K562 (cell line): ENCODE data around the gene DGCR8. TPM values are rescaled to one million over a fixed set of nuclear protein-coding genes. Genes with fewer than 3 reads are reported as not detected.

Experiments
- CREB1 ChIP-seq, 2 experiments: sonication (generic) in 1 of 2; formaldehyde crosslinking in 1 of 2; IDR thresholded peaks; 2 replicates each; pipeline versions ENCODE4 v1.6.1 to v1.8.0; 2012 to 2022; ENCODE audit warnings: inconsistent platforms in 1 of 2, mild to moderate bottlenecking in 1 of 2, missing genetic modification reagents in 1 of 2, moderate library complexity in 1 of 2
- ELF2 ChIP-seq: fragments of 250-450 bp; sonication (Bioruptor Pico); IDR thresholded peaks from 2 replicates; pipeline ENCODE4 v1.5.0; 2021; ENCODE audit warnings: mild to moderate bottlenecking
- ETV1 ChIP-seq: fragments of 450-650 bp; conservative IDR thresholded peaks from 2 replicates; pipeline ENCODE4 v1.6.1; 2016; ENCODE audit warnings: missing genetic modification characterization, control low read depth, low read depth, missing compliant biosample characterization
- HNRNPUL1 ChIP-seq: fragments of 200-400 bp; formaldehyde crosslinking; IDR thresholded peaks from 2 replicates; pipeline ENCODE4 v1.6.1; 2017; ENCODE audit warnings: low read length
- HOXB6 ChIP-seq: fragments of 250-450 bp; sonication (Bioruptor Pico); IDR thresholded peaks from 2 replicates; pipeline ENCODE4 v1.5.1; 2022; ENCODE audit warnings: mild to moderate bottlenecking, borderline replicate concordance
- IFI16 ChIP-seq: fragments of 250-450 bp; sonication (Bioruptor Pico); IDR thresholded peaks from 2 replicates; pipeline ENCODE4 v2.1.2; 2022; ENCODE audit warnings: mild to moderate bottlenecking, inconsistent platforms
- KLF6 ChIP-seq: fragments of 250-450 bp; sonication (Bioruptor Pico); IDR thresholded peaks from 2 replicates; pipeline ENCODE4 v1.4.0; 2020; ENCODE audit warnings: mild to moderate bottlenecking, moderate library complexity, borderline replicate concordance
- MCM2 ChIP-seq: fragments of 450-650 bp; IDR thresholded peaks from 2 replicates; pipeline ENCODE4 v1.6.1; 2017; ENCODE audit warnings: low read depth, mild to moderate bottlenecking
- MEF2A ChIP-seq: IDR thresholded peaks from 2 replicates; pipeline ENCODE4 v1.6.1; 2011; ENCODE audit warnings: low read depth, mild to moderate bottlenecking, low read length, moderate library complexity; ENCODE audit not compliant: control insufficient read depth
- OTX1 ChIP-seq: fragments of 450-650 bp; formaldehyde crosslinking; IDR thresholded peaks from 2 replicates; pipeline ENCODE4 v1.4.0; 2022; ENCODE audit warnings: mild to moderate bottlenecking
- POLR2AphosphoS2 ChIP-seq: IDR thresholded peaks from 2 replicates; pipeline ENCODE4 v1.6.1; 2012; ENCODE audit warnings: low read length, improper control_type of control experiment
- RAD21 ChIP-seq, 2 experiments: fragments of 250-450 bp in 1 of 2; fragments of 450-650 bp in 1 of 2; sonication (Bioruptor Pico) in 1 of 2; formaldehyde crosslinking in 1 of 2; IDR thresholded peaks in 1 of 2; conservative IDR thresholded peaks in 1 of 2; 2 replicates each; pipeline versions ENCODE4 v1.4.0 to v1.8.0; 2020 to 2022; ENCODE audit warnings: mild to moderate bottlenecking in 2 of 2, moderate library complexity in 1 of 2
- THRAP3 ChIP-seq: fragments of 450-650 bp; IDR thresholded peaks from 2 replicates; pipeline ENCODE4 v1.6.1; 2016; ENCODE audit warnings: mild to moderate bottlenecking, inconsistent platforms, borderline replicate concordance
- ZHX1 ChIP-seq: fragments of 150-350 bp; conservative IDR thresholded peaks from 2 replicates; pipeline ENCODE4 v1.6.1; 2014; ENCODE audit warnings: low read length
- ZNF12 ChIP-seq: sonication (generic); formaldehyde crosslinking; IDR thresholded peaks from 2 replicates; pipeline ENCODE4 v1.4.0; 2020; ENCODE audit warnings: mild to moderate bottlenecking, missing genetic modification reagents
- ZNF121 ChIP-seq: sonication (generic); formaldehyde crosslinking; conservative IDR thresholded peaks from 2 replicates; pipeline ENCODE4 v1.8.0; 2022; ENCODE audit warnings: missing genetic modification reagents
- ZNF311 ChIP-seq: fragments of 250-450 bp; sonication (Bioruptor Pico); IDR thresholded peaks from 2 replicates; pipeline ENCODE4 v1.4.0; 2020; ENCODE audit warnings: mild to moderate bottlenecking, moderate library complexity
- ZNF41 ChIP-seq: fragments of 250-450 bp; sonication (Bioruptor Pico); conservative IDR thresholded peaks from 2 replicates; pipeline ENCODE4 v1.4.0; 2020; ENCODE audit warnings: mild to moderate bottlenecking
- ZNF76 ChIP-seq: fragments of 250-450 bp; sonication (Bioruptor Pico); IDR thresholded peaks from 2 replicates; pipeline ENCODE4 v1.4.0; 2020; ENCODE audit warnings: mild to moderate bottlenecking, moderate library complexity, borderline replicate concordance
- polyA plus RNA-seq, 8 experiments: library from polyadenylated mRNA; depleted of rRNA in 4 of 8; stranded (reverse) in 5 of 8; unstranded in 3 of 8; fragments of >200 nt; fragmentation: Nextera tagmentation in 2 of 8; fragmentation: Illumina TruSeq in 1 of 8; extraction: Ambion mirVana in 2 of 8; extraction: Trizol in 1 of 8; gene quantifications; 2 replicates each; pipeline versions ENCODE4 v1.2.1 to v1.2.3, GENCODE V29; 2011 to 2014; ENCODE audit warnings: inconsistent platforms in 1 of 8, missing spikeins in 1 of 8
- total RNA-seq, 7 experiments: library from RNA; depleted of rRNA in 6 of 7; stranded (reverse); fragments of >200 nt in 6 of 7; fragmentation: Illumina TruSeq in 2 of 7; extraction: Trizol in 2 of 7; gene quantifications; 2 replicates each; pipeline versions ENCODE4 v1.2.1 to v1.2.3, GENCODE V29; 2011 to 2021; ENCODE audit warnings: low replicate concordance in 1 of 7
- TF ChIP-seq, protein P1 (sequence below): fragments of 450-650 bp; formaldehyde crosslinking; IDR thresholded peaks from 2 replicates; pipeline ENCODE4 v1.4.0; 2020; ENCODE audit warnings: mild to moderate bottlenecking, moderate library complexity
- TF ChIP-seq, protein P2 (sequence below), 3 experiments: IDR thresholded peaks in 2 of 3; conservative IDR thresholded peaks in 1 of 3; 2 replicates each; pipeline ENCODE4 v1.5.1; 2011 to 2012; ENCODE audit warnings: low read length in 3 of 3, mild to moderate bottlenecking in 3 of 3, control low read depth in 2 of 3, improper control_type of control experiment in 1 of 3, inconsistent platforms in 1 of 3, low read depth in 1 of 3, mixed read lengths in 1 of 3, moderate library complexity in 1 of 3; ENCODE audit not compliant: insufficient read depth in 2 of 3

Gene DGCR8
- total and polyA plus RNA-seq, 9 of the 15 experiments (the other 6 are each of a cell fraction or from before 2014, with no cell fraction given): 5.9 to 144 (median 80.1) TPM

GRCh38 chr22:20084547-20085413, 4.7 kb downstream of the DGCR8 start (continued):
- TF ChIP-seq, protein P1, sequence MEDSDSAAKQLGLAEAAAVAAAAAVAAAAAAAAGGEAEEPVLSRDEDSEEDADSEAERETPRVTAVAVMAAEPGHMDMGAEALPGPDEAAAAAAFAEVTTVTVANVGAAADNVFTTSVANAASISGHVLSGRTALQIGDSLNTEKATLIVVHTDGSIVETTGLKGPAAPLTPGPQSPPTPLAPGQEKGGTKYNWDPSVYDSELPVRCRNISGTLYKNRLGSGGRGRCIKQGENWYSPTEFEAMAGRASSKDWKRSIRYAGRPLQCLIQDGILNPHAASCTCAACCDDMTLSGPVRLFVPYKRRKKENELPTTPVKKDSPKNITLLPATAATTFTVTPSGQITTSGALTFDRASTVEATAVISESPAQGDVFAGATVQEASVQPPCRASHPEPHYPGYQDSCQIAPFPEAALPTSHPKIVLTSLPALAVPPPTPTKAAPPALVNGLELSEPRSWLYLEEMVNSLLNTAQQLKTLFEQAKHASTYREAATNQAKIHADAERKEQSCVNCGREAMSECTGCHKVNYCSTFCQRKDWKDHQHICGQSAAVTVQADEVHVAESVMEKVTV (CRISPR knock-in tag): peak; percentile 52
- TF ChIP-seq ZNF12 (CRISPR knock-in tag) (no peak), OTX1 (CRISPR knock-in tag) (peak; percentile 37; the same call in 1 of the 2 replicates), IFI16 (peak; percentile 25; the same call in 1 of the 2 replicates), MEF2A (no peak), ELF2 (peak; percentile 71), CREB1 (IDR thresholded peaks at IDR 0.05) (no peak), CREB1 (CRISPR knock-in tag; IDR thresholded peaks at IDR 0.05) (no peak), ZNF76 (CRISPR knock-in tag) (0 out of 2 replicates have a peak, but pooled peaks have one; percentile 54), ZNF121 (CRISPR knock-in tag) (no peak), KLF6 (CRISPR knock-in tag) (0 out of 2 replicates have a peak, but pooled peaks have one; percentile 41), POLR2AphosphoS2 (0 out of 2 replicates have a peak, but pooled peaks have one; percentile 18), ZNF311 (no peak), RAD21 (CRISPR knock-in tag; conservative IDR thresholded peaks at IDR 0.05 in 1 of 2, IDR thresholded peaks at IDR 0.05 in 1 of 2) (peak; percentile 69 to 84), ZHX1 (peak; percentile 78; the same call in 1 of the 2 replicates), ETV1 (peak; percentile 26; the same call in 1 of the 2 replicates), HNRNPUL1 (peak; percentile 87; the same call in 1 of the 2 replicates), MCM2 (no peak), ZNF41 (CRISPR knock-in tag) (peak; percentile 70; the same call in 1 of the 2 replicates), THRAP3 (no peak), HOXB6 (0 out of 2 replicates have a peak, but pooled peaks have one; percentile 27)
- TF ChIP-seq, protein P2, sequence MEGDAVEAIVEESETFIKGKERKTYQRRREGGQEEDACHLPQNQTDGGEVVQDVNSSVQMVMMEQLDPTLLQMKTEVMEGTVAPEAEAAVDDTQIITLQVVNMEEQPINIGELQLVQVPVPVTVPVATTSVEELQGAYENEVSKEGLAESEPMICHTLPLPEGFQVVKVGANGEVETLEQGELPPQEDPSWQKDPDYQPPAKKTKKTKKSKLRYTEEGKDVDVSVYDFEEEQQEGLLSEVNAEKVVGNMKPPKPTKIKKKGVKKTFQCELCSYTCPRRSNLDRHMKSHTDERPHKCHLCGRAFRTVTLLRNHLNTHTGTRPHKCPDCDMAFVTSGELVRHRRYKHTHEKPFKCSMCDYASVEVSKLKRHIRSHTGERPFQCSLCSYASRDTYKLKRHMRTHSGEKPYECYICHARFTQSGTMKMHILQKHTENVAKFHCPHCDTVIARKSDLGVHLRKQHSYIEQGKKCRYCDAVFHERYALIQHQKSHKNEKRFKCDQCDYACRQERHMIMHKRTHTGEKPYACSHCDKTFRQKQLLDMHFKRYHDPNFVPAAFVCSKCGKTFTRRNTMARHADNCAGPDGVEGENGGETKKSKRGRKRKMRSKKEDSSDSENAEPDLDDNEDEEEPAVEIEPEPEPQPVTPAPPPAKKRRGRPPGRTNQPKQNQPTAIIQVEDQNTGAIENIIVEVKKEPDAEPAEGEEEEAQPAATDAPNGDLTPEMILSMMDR (IDR thresholded peaks at IDR 0.05 in 2 of 3, conservative IDR thresholded peaks at IDR 0.05 in 1 of 3; ENCODE audit: insufficient read depth in 2 of 3, low read depth in 1 of 3, low read length in 3 of 3): peak; percentile 95 to 100 (median 97)
